B cell (primary cell): Measurements from ENCODE around the gene GMIP. TPM values are rescaled to one million over a fixed set of nuclear protein-coding genes. Genes with fewer than 3 reads are reported as not detected.

ENCODE experiments used
- ATAC-seq: fragments of 200-7000 bp; cut with Tn5 transposase; one replicate; pipeline ENCODE4 v1.10.0; 2021; ENCODE audit warnings: low read depth, mild to moderate bottlenecking, moderate number of reproducible peaks, moderate library complexity
- CTCF ChIA-PET: fragments of 350-600 bp; sonication (Branson Sonifier 250); formaldehyde crosslinking; loops from one replicate; lab custom pipeline; 2021; ENCODE audit warnings: antibody characterized with exemption, inconsistent platforms; lab: Charles Lee
- POLR2A ChIA-PET: fragments of 350-600 bp; sonication (Branson Sonifier 250); formaldehyde crosslinking; loops from one replicate; lab custom pipeline; 2021; ENCODE audit warnings: antibody characterized with exemption; lab: Charles Lee
- DNase-seq: peaks from one replicate; pipeline ENCODE4 v3.0.0; 2013
- H2AFZ ChIP-seq: 2 replicates; pipeline ENCODE4 v1.6.1; 2012; ENCODE audit warnings: mild to moderate bottlenecking, low read depth, low read length; ENCODE audit not compliant: insufficient read depth, poor library complexity, severe bottlenecking
- H3K27ac ChIP-seq, 2 donors: 1 replicate in 1 of 2; 2 replicates in 1 of 2; pipeline ENCODE4 v1.5.1; 2012 to 2013; ENCODE audit warnings: low read length in 2 of 2, mild to moderate bottlenecking in 2 of 2, moderate library complexity in 1 of 2
- H3K27me3 ChIP-seq, 4 experiments: fragments of 200-600 bp in 1 of 4; sonication (generic) in 1 of 4; replicated peaks in 1 of 4; 1 replicate in 2 of 4; 2 replicates in 2 of 4; pipeline versions ENCODE4 v1.6.1 to v1.7.0; 2013 to 2016; ENCODE audit warnings: low read length in 3 of 4, mild to moderate bottlenecking in 2 of 4, mixed read lengths in 1 of 4, moderate library complexity in 1 of 4; ENCODE audit not compliant: insufficient read depth in 4 of 4, control insufficient read depth in 3 of 4; ENCODE audit errors: control extremely low read depth in 1 of 4
- H3K36me3 ChIP-seq, 2 experiments: replicated peaks in 1 of 2; 1 replicate in 1 of 2; 2 replicates in 1 of 2; pipeline versions ENCODE4 v1.6.1 to v1.7.1; 2013; ENCODE audit warnings: low read length in 1 of 2; ENCODE audit not compliant: insufficient read depth in 2 of 2, control insufficient read depth in 1 of 2; ENCODE audit errors: control extremely low read depth in 1 of 2, extremely low read depth in 1 of 2
- H3K4me1 ChIP-seq, 2 donors: fragments of 200-600 bp in 1 of 2; sonication (generic) in 1 of 2; 1 replicate in 1 of 2; 2 replicates in 1 of 2; pipeline versions ENCODE4 v1.5.1 to v1.6.1; 2013 to 2017; ENCODE audit warnings: low read length in 2 of 2; ENCODE audit not compliant: control insufficient read depth in 2 of 2, insufficient read depth in 2 of 2
- H3K4me2 ChIP-seq: replicated peaks from 2 replicates; pipeline ENCODE3; 2012; ENCODE audit warnings: mild to moderate bottlenecking, low read depth, low read length; ENCODE audit not compliant: poor library complexity, severe bottlenecking
- H3K4me3 ChIP-seq, 5 experiments: fragments of 200-600 bp in 1 of 5; sonication (generic) in 1 of 5; 1 replicate in 3 of 5; 2 replicates in 2 of 5; pipeline versions ENCODE4 v1.5.1 to v1.7.0; 2011 to 2016; ENCODE audit warnings: low read length in 4 of 5, mild to moderate bottlenecking in 4 of 5, low read depth in 2 of 5, control low read depth in 1 of 5, moderate library complexity in 1 of 5; ENCODE audit not compliant: insufficient read depth in 1 of 5; ENCODE audit errors: control extremely low read depth in 1 of 5, extremely low read depth in 1 of 5
- H3K79me2 ChIP-seq: fragments of 200-600 bp; sonication (generic); one replicate; pipeline ENCODE4 v1.6.0; 2016; ENCODE audit warnings: low read length; ENCODE audit not compliant: control insufficient read depth, insufficient read depth
- H3K9ac ChIP-seq: fragments of 200-600 bp; sonication (generic); 2 replicates; pipeline ENCODE4 v1.6.1; 2017; ENCODE audit warnings: mild to moderate bottlenecking, low read length, moderate library complexity
- H3K9me3 ChIP-seq, 3 donors: one replicate each; pipeline versions ENCODE4 v1.6.1 to v1.7.1; 2013; ENCODE audit warnings: low read length in 2 of 3; ENCODE audit not compliant: control insufficient read depth in 2 of 3, insufficient read depth in 1 of 3; ENCODE audit errors: control extremely low read depth in 1 of 3
- H4K20me1 ChIP-seq: 2 replicates; pipeline ENCODE4 v1.6.0; 2012; ENCODE audit warnings: mild to moderate bottlenecking, low read length; ENCODE audit not compliant: insufficient read depth, control insufficient read depth, poor library complexity, severe bottlenecking
- H3K27ac Mint-ChIP-seq: one replicate; pipeline ENCODE4 v1.8.0; 2021; ENCODE audit warnings: mixed read lengths
- H3K27me3 Mint-ChIP-seq: one replicate; pipeline ENCODE4 v1.8.0; 2021; ENCODE audit warnings: mixed read lengths
- H3K4me1 Mint-ChIP-seq: one replicate; pipeline ENCODE4 v1.8.0; 2021; ENCODE audit warnings: mixed read lengths
- H3K4me3 Mint-ChIP-seq: one replicate; pipeline ENCODE4 v1.8.0; 2021; ENCODE audit warnings: mixed read lengths
- H3K9me3 Mint-ChIP-seq: one replicate; pipeline ENCODE4 v1.8.0; 2022; ENCODE audit warnings: mixed read lengths; ENCODE audit not compliant: insufficient read depth
- EZH2 ChIP-seq: IDR thresholded peaks from 2 replicates; pipeline ENCODE4 v1.6.1; 2012; ENCODE audit warnings: borderline replicate concordance, low read depth, mild to moderate bottlenecking, moderate library complexity, low read length; ENCODE audit not compliant: insufficient read depth, poor library complexity, severe bottlenecking
- WGBS: methylation state at CpG from one replicate; pipeline ENCODE4 v1.1.5; 2013; ENCODE audit warnings: missing lambda C conversion rate; ENCODE audit not compliant: insufficient coverage; 5-methylcytosine and 5-hydroxymethylcytosine counted together
- intact Hi-C: fragments of 100-400 bp; cut with micrococcal nuclease; formaldehyde crosslinking; loops from one replicate; pipeline ENCODE4 v1.10.0; 2022
- polyA plus RNA-seq: library from polyadenylated mRNA; depleted of rRNA; stranded (reverse); fragments of >200 nt; gene quantifications from 2 replicates; pipeline ENCODE4 v1.2.3, GENCODE V29; 2012
- total RNA-seq, 2 donors: library from RNA; stranded (reverse); fragments of 120-200 nt in 1 of 2; gene quantifications; 1 replicate in 1 of 2; 2 replicates in 1 of 2; pipeline versions ENCODE4 v1.2.3 to v1.2.4, GENCODE V29; 2013 to 2022
- TF ChIP-seq, protein P1 (sequence below): fragments of 200-600 bp; IDR thresholded peaks from one replicate; pipeline ENCODE4 v1.8.0; 2022; ENCODE audit warnings: antibody characterized with exemption, mild to moderate bottlenecking

Gene GMIP
- total and polyA plus RNA-seq, 2 donors (not counting 1 experiment from before 2014, with no cell fraction given) = 57.0 to 112 TPM

DNA sequence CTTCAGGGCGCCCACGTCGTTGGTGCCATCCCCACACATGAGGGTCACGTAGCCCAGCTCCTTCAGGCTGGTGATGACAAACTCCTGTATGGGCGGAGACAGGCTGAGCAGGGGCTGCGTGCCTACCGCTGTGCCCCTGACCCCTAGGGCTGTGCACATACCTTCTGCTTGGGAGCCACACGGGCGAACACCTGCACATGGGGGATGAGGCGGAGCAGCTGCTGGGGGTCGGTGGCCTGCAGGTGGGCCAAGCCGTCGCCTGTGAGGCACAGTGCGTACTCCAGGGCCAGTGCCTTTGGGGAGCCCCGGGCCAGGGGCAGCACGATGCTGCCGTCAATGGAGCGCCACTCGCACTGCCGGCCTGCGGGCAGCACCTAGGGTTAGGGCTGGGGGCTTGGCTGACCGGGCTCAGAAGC, 6.1 kb upstream of the GMIP start:
- H3K27ac ChIP-seq = no peak overlapping the region
- DNase-seq = no peak
- H3K4me1 ChIP-seq = no peaks in the 10 kb centered on the region
- Mint-ChIP-seq H3K4me3 (no peak overlapping the region), H3K4me1 (no peaks in the 10 kb centered on the region), H3K27me3 (no peaks in the 10 kb centered on the region), H3K9me3 (no peaks in the 10 kb centered on the region), H3K27ac (peak overlapping the region; percentile 10)
- ATAC-seq = no peak
- H4K20me1 ChIP-seq = peaks cover 13% of the 10 kb centered on the region
- H2AFZ ChIP-seq = no peak overlapping the region
- no peaks in the 10 kb centered on the region for H3K27me3 ChIP-seq
- H3K4me3 ChIP-seq = no peak overlapping the region
- H3K79me2 ChIP-seq = peaks cover 17% of the 10 kb centered on the region
- no peak overlapping the region for H3K9ac ChIP-seq
- no peak overlapping the region for H3K4me2 ChIP-seq
- ChIA-PET CTCF (interaction anchor here (1.4 kb wide), 1 partner anchor 117 kb away, joined by 4 read pairs; no protein-coding TSS in a partner anchor), POLR2A (interaction anchor here (0.6 kb wide), 1 partner anchor 17 kb away, joined by 5 read pairs; no protein-coding TSS in a partner anchor)
- WGBS = 98% methylated on average over 22 of the region's 22 CpGs
- peaks cover 0 to 86% of the 10 kb centered on the region in 2 experiments for H3K36me3 ChIP-seq
- intact Hi-C loops = no loop called here
- TF ChIP-seq, protein P1, sequence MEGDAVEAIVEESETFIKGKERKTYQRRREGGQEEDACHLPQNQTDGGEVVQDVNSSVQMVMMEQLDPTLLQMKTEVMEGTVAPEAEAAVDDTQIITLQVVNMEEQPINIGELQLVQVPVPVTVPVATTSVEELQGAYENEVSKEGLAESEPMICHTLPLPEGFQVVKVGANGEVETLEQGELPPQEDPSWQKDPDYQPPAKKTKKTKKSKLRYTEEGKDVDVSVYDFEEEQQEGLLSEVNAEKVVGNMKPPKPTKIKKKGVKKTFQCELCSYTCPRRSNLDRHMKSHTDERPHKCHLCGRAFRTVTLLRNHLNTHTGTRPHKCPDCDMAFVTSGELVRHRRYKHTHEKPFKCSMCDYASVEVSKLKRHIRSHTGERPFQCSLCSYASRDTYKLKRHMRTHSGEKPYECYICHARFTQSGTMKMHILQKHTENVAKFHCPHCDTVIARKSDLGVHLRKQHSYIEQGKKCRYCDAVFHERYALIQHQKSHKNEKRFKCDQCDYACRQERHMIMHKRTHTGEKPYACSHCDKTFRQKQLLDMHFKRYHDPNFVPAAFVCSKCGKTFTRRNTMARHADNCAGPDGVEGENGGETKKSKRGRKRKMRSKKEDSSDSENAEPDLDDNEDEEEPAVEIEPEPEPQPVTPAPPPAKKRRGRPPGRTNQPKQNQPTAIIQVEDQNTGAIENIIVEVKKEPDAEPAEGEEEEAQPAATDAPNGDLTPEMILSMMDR = no peak
- H3K9me3 ChIP-seq = no peaks in the 10 kb centered on the region

DNA sequence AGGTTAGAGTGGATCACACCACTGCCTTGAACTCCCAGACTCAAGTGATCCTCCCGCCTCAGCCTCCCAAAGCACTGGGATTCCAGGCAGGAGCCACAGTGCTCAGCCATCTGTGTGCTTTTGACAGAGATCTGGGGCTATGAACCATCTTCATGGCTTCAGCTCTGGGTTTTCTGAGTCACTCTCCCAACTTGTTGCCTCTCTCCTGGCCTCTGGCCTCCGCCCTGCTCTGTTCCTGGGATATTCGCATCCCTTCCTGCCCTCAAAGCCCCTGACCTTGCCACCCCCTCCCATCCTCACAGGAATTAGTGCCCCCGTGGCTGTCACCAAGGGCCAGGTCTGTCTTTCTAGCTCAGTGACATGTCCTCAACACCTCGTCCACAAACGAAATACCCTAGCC, 5.7 kb upstream of the GMIP start:
- CTCF ChIA-PET = interaction anchor here (0.7 to 1.4 kb wide), 3 partner anchors 116 to 456 kb away, joined by 3 to 4 read pairs (median 4); no protein-coding TSS in a partner anchor
- no peak overlapping the region for H2AFZ ChIP-seq
- H3K9ac ChIP-seq = no peak overlapping the region
- 96% methylated on average over 6 of the region's 6 CpGs for WGBS
- H3K36me3 ChIP-seq = peaks cover 0 to 86% of the 10 kb centered on the region in 2 experiments
- Mint-ChIP-seq H3K27ac (no peak overlapping the region), H3K4me3 (no peak overlapping the region), H3K4me1 (no peaks in the 10 kb centered on the region), H3K27me3 (no peaks in the 10 kb centered on the region), H3K9me3 (no peaks in the 10 kb centered on the region)
- intact Hi-C loops = no loop called here
- ATAC-seq (no peak), DNase-seq (no peak)
- no peak for TF ChIP-seq EZH2
- TF ChIP-seq, protein P1 = no peak
- peaks cover 13% of the 10 kb centered on the region for H3K79me2 ChIP-seq
- H3K9me3 ChIP-seq = no peaks in the 10 kb centered on the region
- H3K27me3 ChIP-seq = no peaks in the 10 kb centered on the region
- H3K4me2 ChIP-seq = no peak overlapping the region
- H3K4me1 ChIP-seq = peaks cover 2% of the 10 kb centered on the region in 2 donors
- H3K27ac ChIP-seq = no peak overlapping the region
- POLR2A ChIA-PET = interaction anchor here (0.6 kb wide), 1 partner anchor 17 kb away, joined by 5 read pairs; no protein-coding TSS in a partner anchor
- peaks cover 9% of the 10 kb centered on the region for H4K20me1 ChIP-seq
- H3K4me3 ChIP-seq = no peak overlapping the region
